Upper lobe of right lung (tissue), 1 donor: ENCODE results near the gene SLC16A9. TPM values are rescaled to one million over a fixed set of nuclear protein-coding genes. Genes with fewer than 3 reads are reported as not detected.

ENCODE experiments used
- ATAC-seq: fragments of 200-7000 bp; cut with Tn5 transposase; one replicate; pipeline ENCODE4 v1.9.1; 2020; ENCODE audit warnings: mild to moderate bottlenecking, moderate library complexity
- DNase-seq: peaks from one replicate; pipeline ENCODE4 v3.0.0-alpha.2; 2020
- H3K27ac ChIP-seq: fragments of 200-600 bp; one replicate; pipeline ENCODE4 v1.8.0; 2022
- H3K27me3 ChIP-seq: fragments of 200-600 bp; one replicate; pipeline ENCODE4 v1.8.0; 2022; ENCODE audit warnings: mild to moderate bottlenecking
- H3K36me3 ChIP-seq: fragments of 200-600 bp; one replicate; pipeline ENCODE4 v1.8.0; 2022
- H3K4me1 ChIP-seq: fragments of 200-600 bp; one replicate; pipeline ENCODE4 v1.8.0; 2022
- H3K4me3 ChIP-seq: fragments of 200-600 bp; one replicate; pipeline ENCODE4 v1.8.0; 2022; ENCODE audit warnings: mild to moderate bottlenecking
- H3K9me3 ChIP-seq: fragments of 200-600 bp; one replicate; pipeline ENCODE4 v1.8.0; 2022
- intact Hi-C: fragments of 100-400 bp; cut with DNase I; formaldehyde crosslinking; loops from one replicate; pipeline ENCODE4 v1.11.0; 2022
- total RNA-seq: library from RNA; stranded (reverse); fragmentation: NEBNext Ultra II Directional; extraction: Animal tissue kit (Norgen Biotek cat#: 25700); gene quantifications from one replicate; pipeline ENCODE4 v1.2.1, GENCODE V29; 2021
- TF ChIP-seq, protein P1 (sequence below): fragments of 200-600 bp; IDR thresholded peaks from one replicate; pipeline ENCODE4 v1.8.0; 2022; ENCODE audit warnings: antibody characterized with exemption
- donor health status: DM: no; HTN: yes; CAD: no; lungs with severe emphysema.

The SLC16A9 gene
- total RNA-seq, 1 donor from 2014 or later: 1.8 TPM

DNA sequence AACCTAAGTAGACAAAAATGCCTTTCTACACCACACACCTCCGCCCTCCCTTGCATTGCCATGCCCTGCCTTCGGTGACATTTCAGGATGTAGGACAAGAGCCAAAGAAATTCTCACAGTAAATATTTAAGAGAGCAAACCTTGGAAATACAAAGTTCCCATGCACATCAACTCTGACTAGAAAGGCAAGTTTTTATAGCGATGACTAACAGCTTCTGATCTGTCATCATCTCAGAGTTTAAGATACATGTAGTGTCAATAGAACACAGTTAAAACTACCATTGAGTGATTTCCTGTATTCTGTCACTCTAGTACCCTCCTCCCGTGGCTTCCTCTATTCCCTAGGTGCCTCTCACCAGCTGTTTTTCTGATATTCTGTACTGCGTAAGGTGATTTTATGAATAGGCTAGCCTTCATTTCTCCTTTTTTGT is 20.7 kb downstream of the SLC16A9 start:
- intact Hi-C loops: no loop called here
- TF ChIP-seq, protein P1, sequence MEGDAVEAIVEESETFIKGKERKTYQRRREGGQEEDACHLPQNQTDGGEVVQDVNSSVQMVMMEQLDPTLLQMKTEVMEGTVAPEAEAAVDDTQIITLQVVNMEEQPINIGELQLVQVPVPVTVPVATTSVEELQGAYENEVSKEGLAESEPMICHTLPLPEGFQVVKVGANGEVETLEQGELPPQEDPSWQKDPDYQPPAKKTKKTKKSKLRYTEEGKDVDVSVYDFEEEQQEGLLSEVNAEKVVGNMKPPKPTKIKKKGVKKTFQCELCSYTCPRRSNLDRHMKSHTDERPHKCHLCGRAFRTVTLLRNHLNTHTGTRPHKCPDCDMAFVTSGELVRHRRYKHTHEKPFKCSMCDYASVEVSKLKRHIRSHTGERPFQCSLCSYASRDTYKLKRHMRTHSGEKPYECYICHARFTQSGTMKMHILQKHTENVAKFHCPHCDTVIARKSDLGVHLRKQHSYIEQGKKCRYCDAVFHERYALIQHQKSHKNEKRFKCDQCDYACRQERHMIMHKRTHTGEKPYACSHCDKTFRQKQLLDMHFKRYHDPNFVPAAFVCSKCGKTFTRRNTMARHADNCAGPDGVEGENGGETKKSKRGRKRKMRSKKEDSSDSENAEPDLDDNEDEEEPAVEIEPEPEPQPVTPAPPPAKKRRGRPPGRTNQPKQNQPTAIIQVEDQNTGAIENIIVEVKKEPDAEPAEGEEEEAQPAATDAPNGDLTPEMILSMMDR: no peak
- Histone ChIP-seq H3K4me1 (no peaks in the 10 kb centered on the region), H3K27ac (no peak overlapping the region), H3K9me3 (no peaks in the 10 kb centered on the region), H3K4me3 (no peak overlapping the region), H3K27me3 (no peaks in the 10 kb centered on the region), H3K36me3 (no peaks in the 10 kb centered on the region)
- no peak for ATAC-seq
- no peak for DNase-seq

DNA sequence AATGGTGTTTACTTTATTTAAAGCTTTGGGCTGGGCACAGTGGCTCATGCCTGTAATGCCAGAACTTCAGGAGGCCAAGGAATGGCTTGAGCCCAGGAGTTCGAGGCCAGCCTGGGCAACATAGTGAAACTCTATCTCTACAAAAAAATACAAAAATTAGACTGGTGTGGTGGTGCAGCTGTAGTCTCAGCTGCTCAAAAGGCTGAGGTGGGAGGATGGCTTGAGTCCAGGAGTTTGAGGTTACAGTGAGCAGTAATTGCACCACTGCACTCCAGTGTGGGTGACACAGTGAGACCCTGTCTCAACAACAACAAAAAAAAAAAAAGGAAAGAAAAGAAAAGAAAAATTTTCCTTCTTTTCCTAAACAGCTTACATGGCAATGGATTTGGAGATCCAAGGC is 22.0 kb downstream of the SLC16A9 start:
- intact Hi-C loops: no loop called here
- Histone ChIP-seq H3K27me3 (no peaks in the 10 kb centered on the region), H3K9me3 (no peaks in the 10 kb centered on the region), H3K4me1 (no peaks in the 10 kb centered on the region), H3K36me3 (no peaks in the 10 kb centered on the region), H3K27ac (no peak overlapping the region), H3K4me3 (no peak overlapping the region)
- TF ChIP-seq, protein P1: no peak
- ATAC-seq (no peak), DNase-seq (no peak)

DNA sequence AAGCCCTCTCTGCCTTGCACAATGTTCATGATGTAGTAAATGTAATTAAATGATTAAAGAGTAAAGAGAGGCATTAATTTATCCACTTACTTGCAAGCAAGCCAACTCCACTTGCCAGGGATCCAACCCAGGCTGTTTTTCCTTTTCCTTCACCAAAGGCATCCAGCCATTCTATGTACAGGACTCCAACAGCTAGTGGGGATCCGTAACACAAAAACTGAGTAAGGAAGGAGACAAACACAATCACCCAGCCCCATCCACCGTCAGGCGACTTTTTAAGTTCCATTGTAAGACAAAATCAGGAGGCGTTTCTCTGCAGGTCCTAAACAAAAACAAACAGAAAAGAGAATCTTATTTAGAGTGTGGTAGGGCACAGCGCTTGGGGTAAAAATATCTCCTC is 25.6 kb downstream of the SLC16A9 start:
- H3K9me3 ChIP-seq: no peaks in the 10 kb centered on the region
- ATAC-seq (no peak), DNase-seq (no peak)
- no peak overlapping the region for H3K27ac ChIP-seq
- no peaks in the 10 kb centered on the region for H3K27me3 ChIP-seq
- no peaks in the 10 kb centered on the region for H3K4me1 ChIP-seq
- H3K36me3 ChIP-seq: no peaks in the 10 kb centered on the region
- H3K4me3 ChIP-seq: no peak overlapping the region
- TF ChIP-seq, protein P1: no peak
- intact Hi-C loops: no loop called here

DNA sequence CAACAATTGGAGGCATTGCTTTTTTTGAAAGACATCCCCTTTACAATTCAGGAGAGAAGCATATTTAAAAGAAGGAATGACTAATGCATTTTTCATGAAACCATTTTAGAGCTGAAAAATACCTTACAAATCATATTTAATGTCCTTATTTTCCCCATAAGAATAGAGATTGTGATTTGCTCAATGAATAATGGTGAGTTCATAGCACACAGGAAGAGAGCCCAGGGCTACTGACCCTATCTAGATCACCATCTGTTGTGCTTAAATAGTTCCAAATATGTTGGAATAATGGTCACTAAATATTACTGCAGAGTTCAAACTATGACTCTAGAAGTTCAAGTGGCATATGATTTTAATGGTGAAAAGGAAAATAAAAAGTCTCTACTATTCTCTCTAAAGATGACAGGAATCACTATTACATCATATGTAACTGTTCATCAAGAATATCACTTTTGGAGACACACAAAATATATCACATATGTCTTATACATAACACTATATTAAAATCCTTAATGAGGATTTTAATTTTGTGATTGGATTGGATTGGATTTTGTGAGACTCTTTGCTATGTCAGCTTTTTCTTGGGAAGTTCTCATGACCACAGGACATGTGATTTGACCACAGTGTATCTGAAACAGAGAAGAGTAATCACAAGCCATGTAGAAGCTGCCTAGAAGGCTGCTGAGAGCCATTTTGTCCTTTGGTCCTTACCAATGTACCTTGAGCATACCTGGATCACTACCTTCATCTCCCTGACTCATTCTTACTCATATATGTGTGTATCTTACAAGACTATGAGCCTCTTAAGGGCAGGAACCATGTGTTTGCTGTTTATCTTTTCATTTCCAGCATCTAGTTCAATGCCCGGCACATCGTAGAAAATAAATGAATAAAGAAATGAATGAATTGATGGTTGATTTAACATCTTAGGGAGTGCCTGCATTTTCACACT is 26.4 kb downstream of the SLC16A9 start:
- H3K27ac ChIP-seq: no peak overlapping the region
- no peaks in the 10 kb centered on the region for H3K4me1 ChIP-seq
- TF ChIP-seq, protein P1: no peak
- intact Hi-C loops: no loop called here
- DNase-seq (no peak), ATAC-seq (no peak)
- no peaks in the 10 kb centered on the region for H3K9me3 ChIP-seq
- H3K4me3 ChIP-seq: no peak overlapping the region
- no peaks in the 10 kb centered on the region for H3K36me3 ChIP-seq
- no peaks in the 10 kb centered on the region for H3K27me3 ChIP-seq

DNA sequence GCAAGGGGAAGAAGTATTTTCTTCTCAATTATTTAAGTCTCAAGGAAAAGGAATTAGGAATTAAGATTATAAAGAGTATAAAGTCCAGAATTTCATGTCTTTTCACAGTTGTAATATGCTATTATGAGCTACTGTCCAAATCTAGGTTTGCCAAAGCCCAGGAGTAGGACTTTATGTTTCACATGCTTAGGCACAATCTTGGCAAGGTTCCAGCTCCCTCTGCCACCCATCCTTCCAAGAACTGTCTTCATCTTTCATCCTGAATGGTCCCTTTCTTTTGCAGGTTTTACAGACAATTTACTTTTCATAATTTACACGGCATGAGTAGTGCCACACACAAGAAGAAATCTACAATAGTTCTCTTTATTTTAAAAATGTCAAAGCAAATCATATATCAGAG is 29.5 kb downstream of the SLC16A9 start:
- ATAC-seq: no peak
- Histone ChIP-seq H3K4me1 (no peaks in the 10 kb centered on the region), H3K36me3 (no peaks in the 10 kb centered on the region), H3K27me3 (no peaks in the 10 kb centered on the region), H3K4me3 (no peak overlapping the region), H3K27ac (no peak overlapping the region), H3K9me3 (no peaks in the 10 kb centered on the region)
- DNase-seq: no peak
- intact Hi-C loops: no loop called here
- TF ChIP-seq, protein P1: no peak
